T-helper 1 cell treated with Interleukin-12 subunit alpha and Interleukin-12 subunit beta and Interleukin-4 antibody, amounts not matched to agents 30 ng/mL and 1 ng/mL, for 36 hours (primary cell): ENCODE results near the gene STIM2. TPM values are rescaled to one million over a fixed set of nuclear protein-coding genes. Genes with fewer than 3 reads are reported as not detected.
"Not testable (repeated sequence)": the region's sequence is repeated elsewhere in the genome, so short reads cannot be mapped to it uniquely, and the experiment has no call there.

ENCODE experiments used
- intact Hi-C: fragments of 100-400 bp; cut with micrococcal nuclease; formaldehyde crosslinking; loops from one replicate; pipeline ENCODE4 v1.15.1; 2024
- total RNA-seq: library from RNA; stranded (reverse); gene quantifications from 2 replicates; pipeline ENCODE4 v1.2.3, GENCODE V29; 2022

Gene STIM2
- total RNA-seq, 1 donor from 2014 or later: 56.7 TPM

DNA sequence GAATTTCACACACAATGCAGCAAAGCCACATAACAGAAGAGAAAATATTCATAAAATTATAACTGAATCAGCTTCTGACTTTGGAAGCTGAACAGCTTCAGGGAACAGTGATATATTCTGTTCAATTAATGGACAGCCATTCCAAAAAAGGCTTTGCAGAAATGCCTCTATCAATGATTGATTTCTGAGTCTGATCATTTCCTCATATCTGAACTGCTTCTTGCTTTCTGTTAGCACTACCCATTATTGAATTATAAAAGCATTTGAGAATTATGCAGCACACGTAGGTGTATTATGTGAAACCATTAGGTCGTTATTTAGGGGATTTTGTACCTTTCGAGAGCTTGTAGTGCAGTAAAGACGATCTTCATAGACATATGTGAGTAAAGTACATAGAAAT lies 159.6 kb downstream of the STIM2 start:
- intact Hi-C loops: no loop called here

DNA sequence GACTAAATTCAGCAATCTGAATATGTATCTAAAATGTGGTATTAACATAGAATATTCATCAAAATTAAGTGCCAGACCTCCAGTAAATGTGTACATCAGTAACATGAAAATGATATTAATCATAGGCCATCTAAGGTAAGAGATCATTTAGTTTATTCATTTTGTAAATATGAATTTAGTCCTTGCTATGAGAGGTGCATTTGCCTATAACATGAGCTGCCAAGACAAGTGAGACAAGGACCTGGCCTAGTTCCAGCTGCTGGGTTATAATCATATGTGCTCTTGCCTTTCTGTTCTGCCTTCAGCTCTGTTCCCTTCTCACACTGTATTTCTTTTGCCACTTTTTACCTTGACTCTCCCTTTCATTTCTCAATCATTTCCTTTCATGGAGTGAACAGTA lies 160.0 kb downstream of the STIM2 start:
- intact Hi-C loops: no loop called here

DNA sequence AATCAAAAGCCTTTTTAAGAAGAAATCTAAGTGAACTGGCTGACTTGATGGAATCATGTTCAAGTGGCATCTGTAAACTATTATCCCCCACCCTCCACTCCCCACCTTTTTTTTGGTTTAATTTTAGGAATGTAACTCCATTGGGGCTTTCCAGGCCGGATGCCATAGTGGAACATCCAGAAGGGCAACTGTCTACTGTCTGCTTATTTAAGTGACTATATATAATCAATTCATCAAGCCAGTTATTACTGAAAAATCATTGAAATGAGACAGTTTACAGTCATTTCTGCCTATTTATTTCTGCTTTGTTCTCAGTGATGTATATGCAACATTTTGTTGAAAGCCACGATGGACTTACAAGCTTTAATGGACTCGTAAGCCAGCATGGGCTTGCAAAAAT lies 162.3 kb downstream of the STIM2 start:
- intact Hi-C loops: no loop called here

DNA sequence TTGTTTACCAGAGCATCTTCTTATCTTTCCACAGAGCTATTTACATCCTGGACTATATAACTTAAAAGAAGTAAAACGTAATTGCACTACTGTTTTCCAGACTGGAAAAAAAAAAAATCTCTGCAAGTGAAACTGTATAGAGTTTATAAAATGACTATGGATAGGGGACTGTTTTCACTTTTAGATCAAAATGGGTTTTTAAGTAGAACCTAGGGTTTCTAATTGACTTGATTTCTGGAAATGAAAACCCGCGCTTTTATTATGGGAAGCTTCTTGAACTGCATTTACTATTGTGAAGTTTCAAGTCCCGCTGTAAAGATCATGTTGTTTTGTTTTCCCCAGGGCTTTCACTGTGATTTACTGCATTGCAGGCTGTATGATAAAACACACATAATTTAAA lies 162.7 kb downstream of the STIM2 start:
- intact Hi-C loops: no loop called here

DNA sequence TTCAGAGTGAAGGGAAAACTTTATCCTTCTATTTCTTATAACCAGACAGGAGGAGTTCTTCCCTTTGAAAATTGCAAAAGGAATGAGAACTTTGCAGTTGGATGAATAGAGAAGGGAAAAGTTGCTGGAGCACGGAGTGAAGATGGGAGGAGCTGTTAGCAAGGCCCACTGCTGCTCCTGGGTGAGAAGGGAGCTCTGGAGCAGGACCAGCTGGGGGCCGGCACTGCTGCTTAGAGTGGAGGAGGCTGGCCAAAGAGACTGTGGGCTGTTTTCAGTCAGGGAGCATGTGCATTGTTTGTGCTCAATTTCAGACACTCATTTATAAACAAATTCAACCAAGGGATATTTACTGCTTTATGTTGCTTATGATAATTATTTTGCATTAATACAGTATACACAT lies 164.2 kb downstream of the STIM2 start:
- intact Hi-C loops: no loop called here

DNA sequence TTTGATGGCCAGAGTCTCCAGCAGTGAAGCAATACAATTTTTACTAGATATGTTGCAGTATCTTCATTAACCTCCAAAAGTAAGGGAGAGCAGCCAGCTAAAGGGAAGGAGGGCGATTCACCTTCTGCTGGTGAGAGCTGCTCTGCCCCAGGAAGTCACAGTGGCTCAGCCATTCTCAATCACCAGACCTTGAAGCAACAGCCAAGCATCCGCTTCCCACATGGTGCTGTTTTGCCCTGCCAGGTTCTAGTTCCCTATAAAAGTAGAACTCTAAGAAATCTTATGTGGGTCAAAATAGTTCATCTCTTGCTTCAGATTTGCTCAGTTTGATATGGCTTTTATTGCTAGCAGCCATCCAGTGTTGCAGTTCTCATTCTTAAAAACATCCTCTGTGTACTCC lies 166.8 kb downstream of the STIM2 start:
- intact Hi-C loops: no loop called here

DNA sequence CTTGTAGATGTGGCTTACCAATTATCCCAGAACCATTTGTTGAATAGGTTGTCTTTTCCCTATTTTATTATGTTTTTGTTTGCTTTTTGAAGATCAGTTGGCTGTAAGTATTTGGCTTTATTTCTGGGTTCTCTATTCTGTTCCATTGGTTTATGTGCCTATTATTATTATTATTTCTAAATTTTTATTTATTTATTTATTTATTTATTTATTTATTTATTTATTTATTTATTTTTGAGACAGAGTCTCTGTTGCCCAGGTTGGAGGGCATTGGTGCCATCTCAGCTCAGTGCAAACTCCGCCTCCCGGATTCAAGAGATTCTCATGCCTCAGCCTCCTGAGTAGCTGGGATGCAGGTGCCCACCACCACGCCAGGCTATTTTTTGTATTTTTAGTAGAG lies 174.5 kb downstream of the STIM2 start:
- intact Hi-C loops: not testable (repeated sequence)

DNA sequence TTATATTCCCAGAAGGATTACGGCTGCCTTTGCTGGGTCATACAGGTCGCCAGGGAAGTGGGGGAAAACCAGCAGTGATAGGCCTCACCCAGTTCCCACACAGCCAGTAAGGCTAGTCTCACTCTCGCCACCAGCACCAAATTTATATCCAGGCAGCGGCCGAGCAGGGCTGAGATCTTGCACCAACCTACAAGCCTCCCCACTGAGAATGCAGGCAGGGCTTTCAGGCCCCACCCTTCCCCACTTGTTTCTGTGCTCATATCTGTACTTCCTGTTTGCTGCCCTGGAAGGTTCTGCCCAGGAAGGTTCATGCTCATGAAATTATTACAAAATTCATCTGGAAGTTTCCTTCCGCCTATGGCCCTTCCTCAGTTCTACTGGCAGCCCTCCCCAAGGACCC lies 179.7 kb downstream of the STIM2 start:
- intact Hi-C loops: loop anchor here (1.0 to 10.0 kb wide), 2 partner anchors 15 to 644 kb away; no protein-coding TSS in a partner anchor

DNA sequence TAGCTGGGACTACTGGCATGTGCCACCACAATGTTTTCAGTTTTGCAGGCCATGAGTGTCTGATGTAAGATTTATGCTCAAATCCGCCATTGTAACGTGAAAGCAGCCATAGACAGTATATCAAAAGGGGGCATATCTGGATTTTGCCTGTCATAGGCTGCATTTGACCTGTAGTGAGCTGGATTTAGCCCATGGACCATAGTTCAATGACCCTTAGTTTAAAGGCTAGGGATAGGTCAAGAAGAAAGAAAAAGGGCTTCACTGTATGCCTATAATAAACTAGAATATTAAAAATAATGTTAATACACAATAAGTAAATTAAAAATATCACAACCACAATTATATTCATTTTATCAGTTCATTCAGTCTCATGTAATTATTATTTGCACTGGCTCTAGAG lies 181.8 kb downstream of the STIM2 start:
- intact Hi-C loops: loop anchor here (10.0 kb wide), 1 partner anchor 642 kb away; no protein-coding TSS in a partner anchor

DNA sequence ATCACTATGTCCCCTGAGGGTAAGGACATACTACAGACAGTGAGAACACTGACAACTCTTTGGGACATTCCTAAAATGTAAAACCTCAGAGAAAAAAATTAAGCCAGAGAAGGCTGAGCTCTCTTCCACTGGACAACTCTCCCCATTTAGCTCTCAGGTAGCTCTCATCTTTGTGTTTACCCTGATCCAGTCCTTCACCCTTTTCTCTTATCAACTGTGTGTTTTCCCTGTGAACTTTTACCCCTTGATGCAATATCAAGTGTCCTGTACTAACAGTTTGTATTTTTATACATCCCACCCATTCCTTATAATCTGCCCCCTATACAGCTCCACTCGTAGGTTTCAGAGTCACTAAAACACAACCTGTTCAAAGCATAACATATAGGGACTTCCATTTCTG lies 182.6 kb downstream of the STIM2 start:
- intact Hi-C loops: loop anchor here (10.0 kb wide), 1 partner anchor 642 kb away; no protein-coding TSS in a partner anchor

DNA sequence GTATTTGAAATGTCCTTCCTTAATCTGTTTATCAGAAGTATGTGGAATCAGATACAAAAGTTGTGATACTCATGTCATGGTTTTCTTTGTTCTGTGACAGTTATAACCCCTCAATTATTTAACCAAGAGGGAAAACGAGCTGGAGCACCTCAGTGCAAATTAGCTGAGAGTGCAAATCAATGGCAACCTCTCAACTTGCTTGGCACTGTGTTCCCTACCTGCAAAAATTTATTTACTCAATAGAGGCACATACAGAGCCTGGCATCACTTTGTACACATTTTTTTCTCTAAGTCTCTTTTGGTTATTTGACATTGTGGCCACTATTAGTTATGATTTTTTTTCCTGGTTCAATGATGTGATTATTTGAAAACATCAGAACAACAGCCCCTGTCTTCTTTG lies 186.2 kb downstream of the STIM2 start:
- intact Hi-C loops: loop anchor here (10.0 kb wide), 1 partner anchor 638 kb away; no protein-coding TSS in a partner anchor

DNA sequence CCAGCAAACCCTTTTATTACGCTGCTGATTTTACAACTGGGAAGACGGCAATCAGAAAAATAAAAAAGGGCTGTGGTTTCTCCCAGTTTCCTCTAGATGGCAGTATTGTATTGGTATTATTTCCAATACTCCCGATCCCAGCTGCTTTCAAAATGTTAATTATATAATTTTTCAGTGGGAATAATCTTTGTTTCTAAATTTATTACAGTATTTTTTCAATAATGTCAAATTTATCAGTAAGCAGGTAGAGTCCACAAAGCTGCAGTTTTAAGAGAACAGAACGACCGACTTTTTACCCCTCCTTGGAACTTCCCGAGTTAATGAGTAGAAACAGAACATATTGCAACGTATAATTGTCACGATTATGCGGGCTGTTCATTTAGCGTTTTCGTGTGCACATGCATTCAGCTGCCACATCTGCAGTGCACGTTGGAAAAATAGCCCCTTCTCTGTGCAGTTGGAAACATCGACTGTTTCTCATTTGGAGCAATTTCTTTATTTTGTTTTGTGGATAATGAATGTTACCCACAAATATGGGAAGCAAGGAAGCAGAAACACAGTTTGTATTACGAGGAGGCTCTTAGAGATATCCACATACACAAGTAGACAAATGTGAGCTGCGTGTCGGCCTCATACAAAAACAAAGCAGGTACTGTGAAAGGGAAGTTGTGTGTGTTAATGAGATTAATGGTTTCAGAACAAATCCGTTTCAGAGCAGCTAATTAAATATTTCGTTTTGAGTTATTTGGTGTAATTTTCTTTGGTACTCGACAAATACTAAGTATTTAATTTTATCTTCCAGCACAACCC lies 188.0 kb downstream of the STIM2 start:
- intact Hi-C loops: loop anchor here (1.0 to 10.0 kb wide), 2 partner anchors 270 to 636 kb away; no protein-coding TSS in a partner anchor

DNA sequence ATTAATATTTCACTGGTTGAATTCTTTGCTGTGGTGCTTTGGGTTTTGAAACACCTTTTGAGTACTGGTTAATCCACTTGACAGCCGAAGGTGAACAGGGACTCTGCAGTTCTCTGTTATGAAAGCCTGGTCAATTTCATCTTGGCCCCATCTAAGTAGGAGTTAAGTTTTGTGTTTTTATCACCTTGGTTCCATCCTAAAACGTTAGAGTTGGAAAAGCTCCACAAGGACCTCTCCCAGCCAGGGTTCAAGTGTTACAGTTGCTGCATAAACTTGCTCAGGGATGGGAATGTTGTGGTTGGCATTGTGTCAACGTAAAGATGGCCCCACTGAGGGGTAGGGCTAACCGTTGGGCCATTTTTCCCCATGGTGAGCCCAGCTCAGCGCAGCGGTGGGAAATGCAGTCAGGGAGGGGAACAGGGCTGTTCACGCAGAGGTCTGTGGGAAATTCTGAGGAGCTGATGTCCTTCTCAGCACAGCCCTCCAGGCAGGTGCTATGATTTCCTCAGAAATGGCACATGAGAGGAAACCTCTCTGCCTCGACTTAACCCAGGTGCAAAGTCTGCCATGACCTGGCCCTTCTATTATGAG lies 188.7 kb downstream of the STIM2 start:
- intact Hi-C loops: loop anchor here (10.0 kb wide), 1 partner anchor 635 kb away; no protein-coding TSS in a partner anchor

DNA sequence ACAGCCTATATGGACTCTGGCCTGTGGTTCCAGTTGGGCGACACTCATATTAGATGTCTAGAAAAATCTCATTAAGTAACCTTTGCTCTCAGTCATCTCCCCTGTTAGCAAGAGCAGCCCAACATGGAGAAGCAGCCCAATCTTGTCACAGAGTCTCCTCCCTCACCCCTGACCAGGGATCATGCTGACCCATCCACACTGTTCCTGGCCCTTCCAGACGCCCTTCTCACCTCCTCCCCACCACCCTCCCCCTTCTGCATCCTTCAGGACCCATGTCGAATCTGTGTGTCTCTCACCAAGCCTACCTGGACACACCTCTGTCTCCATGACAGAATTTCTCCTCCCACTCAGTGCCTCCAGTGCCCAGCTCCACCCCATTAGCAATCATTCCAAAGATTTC lies 190.1 kb downstream of the STIM2 start:
- intact Hi-C loops: no loop called here

DNA sequence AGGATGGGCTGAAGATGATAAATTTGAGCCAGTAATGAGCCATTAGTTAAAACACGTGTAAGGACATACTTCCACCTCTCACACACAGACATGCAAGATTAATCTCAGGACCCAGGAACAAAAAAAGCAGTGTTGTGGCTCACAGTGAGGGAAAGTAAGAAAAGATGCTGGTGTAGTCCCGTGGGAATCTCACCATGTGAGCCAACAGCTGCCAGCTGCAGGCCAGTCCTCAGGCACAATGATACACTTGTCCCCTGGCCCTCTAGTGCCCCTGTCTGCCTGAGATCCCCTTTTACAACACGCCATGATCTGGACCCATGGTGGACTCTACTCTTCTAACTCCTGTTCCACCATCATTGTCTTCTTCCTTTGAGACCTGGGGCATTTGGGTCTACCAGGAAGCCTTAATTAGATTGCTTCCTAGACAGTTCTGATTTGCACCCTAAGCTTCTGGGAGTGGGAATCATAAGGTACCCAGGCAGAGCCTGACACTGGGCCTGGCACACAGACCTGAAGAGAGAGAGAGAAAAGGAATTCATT lies 194.7 kb downstream of the STIM2 start:
- intact Hi-C loops: loop anchor here (1.0 kb wide), 1 partner anchor 15 kb away; no protein-coding TSS in a partner anchor

DNA sequence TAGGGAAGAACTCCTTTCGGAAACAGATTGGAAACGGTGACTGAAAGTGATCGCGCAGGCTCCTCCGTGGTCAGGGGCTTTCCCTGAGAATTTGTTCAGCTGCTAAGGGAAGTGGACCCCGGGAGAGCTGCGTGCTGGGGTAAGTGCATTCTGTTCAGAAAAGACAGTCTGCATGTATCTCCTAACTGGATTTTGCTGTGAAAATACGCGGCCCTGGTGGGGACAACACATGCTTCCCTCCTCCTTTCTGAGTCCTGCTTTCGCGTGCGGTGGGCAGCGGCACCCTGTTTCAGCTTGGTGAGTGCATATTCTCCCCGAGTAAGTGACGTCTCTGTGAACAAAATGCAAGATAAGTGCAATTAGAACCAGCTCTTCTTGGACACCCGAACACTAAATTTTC lies 195.6 kb downstream of the STIM2 start:
- intact Hi-C loops: no loop called here

DNA sequence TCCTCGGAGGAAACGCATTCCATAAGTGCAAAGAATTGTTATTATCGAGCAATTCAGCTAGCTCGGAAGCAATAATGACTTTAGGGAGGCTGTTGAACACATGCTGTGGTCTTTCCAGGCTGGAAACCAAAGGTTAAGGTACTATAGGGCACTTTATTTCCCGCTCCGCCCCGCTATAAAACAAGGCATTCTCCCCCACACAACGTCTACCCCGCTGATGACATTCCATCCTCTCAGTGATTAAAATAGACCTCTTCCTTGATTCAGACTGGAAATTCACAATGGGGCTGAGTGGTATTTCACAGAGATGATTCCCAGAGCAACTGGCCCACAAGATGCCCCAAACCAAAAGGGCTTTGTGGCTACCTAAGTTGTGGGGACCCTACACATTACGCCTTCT lies 196.4 kb downstream of the STIM2 start:
- intact Hi-C loops: no loop called here

DNA sequence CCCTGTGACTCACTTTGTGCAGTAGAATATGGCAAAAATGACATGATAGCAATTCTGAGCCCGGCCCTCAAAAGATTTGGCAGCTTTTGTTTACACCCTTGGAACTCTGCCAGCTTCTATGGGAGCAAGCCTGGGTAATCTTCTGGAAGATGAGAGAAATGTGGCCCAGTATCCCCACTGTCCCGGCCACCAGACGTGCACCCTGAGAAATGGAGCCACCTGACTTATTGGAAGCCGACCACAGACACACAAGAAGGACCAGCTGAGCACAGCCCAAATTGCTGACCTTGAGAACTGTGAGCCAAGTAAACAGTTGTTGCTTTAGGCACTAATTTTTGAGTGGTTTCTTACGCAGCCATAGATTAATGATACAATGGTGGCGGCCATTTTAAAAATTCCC lies 197.0 kb downstream of the STIM2 start:
- intact Hi-C loops: no loop called here

DNA sequence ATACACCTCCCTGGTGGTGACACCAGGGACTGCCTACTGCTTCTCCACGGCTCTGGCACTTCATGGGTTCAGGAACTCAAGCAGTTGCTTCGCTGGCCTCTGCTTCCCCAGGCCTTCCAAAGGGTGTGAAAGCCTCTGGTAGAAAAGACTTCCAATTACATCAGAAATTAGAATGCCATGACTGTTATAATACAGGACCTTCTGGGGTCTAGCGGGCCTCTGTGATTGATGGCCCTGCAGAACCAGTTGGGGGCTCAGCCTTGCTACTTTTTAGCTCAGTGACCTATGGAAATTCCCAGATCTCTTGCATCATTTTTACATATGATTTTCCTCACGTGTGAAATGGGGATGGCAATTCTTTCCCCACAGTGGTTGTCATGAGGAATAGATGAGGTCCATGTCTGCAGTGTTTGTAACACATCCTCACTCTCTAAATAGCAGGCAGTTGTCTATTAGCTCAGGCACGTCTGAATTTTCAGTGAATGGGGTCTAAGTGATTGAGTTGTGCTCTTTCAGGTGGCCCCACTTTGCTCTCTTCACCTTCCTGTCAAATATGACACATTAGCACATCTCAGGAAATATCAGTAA lies 198.3 kb downstream of the STIM2 start:
- intact Hi-C loops: no loop called here

DNA sequence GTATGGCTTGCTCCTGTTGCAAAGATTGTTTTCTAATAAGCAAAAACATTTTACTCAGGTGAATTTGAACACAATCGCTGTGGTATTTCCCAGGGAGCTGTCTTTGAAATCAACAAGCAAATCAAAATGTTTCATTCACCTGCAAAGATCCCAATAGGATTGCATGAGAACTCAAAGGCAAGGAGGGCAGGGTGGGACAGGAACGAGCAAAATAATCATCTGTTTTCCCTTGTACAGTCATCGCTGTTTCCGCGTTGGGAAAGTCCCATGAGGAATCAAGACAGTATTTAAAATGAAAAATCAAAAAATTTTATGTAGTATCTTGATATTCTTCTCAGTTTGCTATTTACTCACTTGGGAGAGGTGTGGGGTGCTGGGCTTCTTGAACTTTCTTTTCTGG lies 198.8 kb downstream of the STIM2 start:
- intact Hi-C loops: no loop called here

DNA sequence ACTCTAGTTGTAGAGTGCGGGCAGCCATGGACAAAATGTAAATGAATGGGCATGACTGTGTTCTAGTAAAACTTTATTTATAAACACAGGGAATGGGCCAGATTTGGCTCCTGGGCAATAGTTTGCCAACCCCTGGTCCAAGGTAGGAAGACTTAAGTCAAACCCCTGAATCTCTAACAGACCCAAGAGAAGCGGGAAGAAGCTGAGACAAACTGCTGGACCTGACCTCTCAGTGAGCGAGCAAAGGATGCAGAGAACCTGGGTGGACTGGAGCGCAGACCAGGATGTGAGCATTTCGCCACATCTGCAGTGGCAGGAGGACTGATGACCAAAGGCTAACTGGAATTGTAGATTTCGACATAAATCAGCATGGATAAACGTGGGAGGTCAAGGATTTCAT lies 201.6 kb downstream of the STIM2 start:
- intact Hi-C loops: no loop called here

DNA sequence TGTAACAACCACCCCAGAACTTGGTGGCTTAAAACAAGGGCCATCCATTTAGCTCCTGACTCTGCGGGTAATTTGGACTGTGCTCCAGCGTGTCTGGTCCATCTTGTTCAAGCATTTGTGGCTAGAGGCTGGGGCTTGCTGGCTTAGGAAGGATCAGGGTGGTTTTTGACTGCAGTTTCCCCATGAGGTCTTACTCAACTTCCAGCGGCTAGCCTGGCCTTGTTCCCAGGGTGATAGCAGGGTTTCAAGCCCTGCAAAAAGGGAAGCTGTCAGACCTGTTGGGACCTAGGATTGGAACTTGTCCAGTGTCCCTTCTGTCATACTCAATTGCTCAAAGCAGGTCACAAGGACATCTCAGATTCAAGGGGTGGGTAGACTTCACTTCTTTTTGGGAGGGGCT lies 205.9 kb downstream of the STIM2 start:
- intact Hi-C loops: no loop called here
